Germinal center (tissue), 1 donor: Measurements from ENCODE around the gene BMERB1.
"Not testable (repeated sequence)": the region's sequence is repeated elsewhere in the genome, so short reads cannot be mapped to it uniquely, and the experiment has no call there.

Experiments used
- DNase-seq: peaks from one replicate; pipeline ENCODE4 v3.0.0; 2012; ENCODE audit warnings: mixed read lengths, low spot score

Gene BMERB1

GRCh38 chr16:15523939-15524338 lies 89.6 kb downstream of the BMERB1 start:
- no peak for DNase-seq

- no peak for DNase-seq
Measured at GRCh38 chr16:15524966-15525365, 90.6 kb downstream of the BMERB1 start.

- DNase-seq: no peak
Measured at GRCh38 chr16:15526097-15526496, 91.7 kb downstream of the BMERB1 start.

- DNase-seq: no peak
Measured at GRCh38 chr16:15526731-15527130, 92.3 kb downstream of the BMERB1 start.

- no peak for DNase-seq
Measured at GRCh38 chr16:15529673-15530072, 95.3 kb downstream of the BMERB1 start.

- DNase-seq: no peak
Measured at GRCh38 chr16:15530085-15530484, 95.7 kb downstream of the BMERB1 start.

GRCh38 chr16:15532825-15533224 lies 98.4 kb downstream of the BMERB1 start:
- DNase-seq: no peak

GRCh38 chr16:15533386-15533785 lies 99.0 kb downstream of the BMERB1 start:
- DNase-seq: no peak

- DNase-seq: no peak
Measured at GRCh38 chr16:15535772-15536171, 101.4 kb downstream of the BMERB1 start.

- no peak for DNase-seq
Measured at GRCh38 chr16:15536843-15537242, 102.5 kb downstream of the BMERB1 start.

- DNase-seq: no peak
Measured at GRCh38 chr16:15538507-15538906, 104.1 kb downstream of the BMERB1 start.

GRCh38 chr16:15539197-15539596 lies 104.8 kb downstream of the BMERB1 start:
- no peak for DNase-seq

- DNase-seq: no peak
Measured at GRCh38 chr16:15542261-15542660, 107.9 kb downstream of the BMERB1 start.

- DNase-seq: no peak
Measured at GRCh38 chr16:15542734-15543347, 108.5 kb downstream of the BMERB1 start.

- no peak for DNase-seq
Measured at GRCh38 chr16:15544405-15544804, 110.0 kb downstream of the BMERB1 start.

GRCh38 chr16:15545544-15545943 lies 111.2 kb downstream of the BMERB1 start:
- no peak for DNase-seq

- not testable (repeated sequence) for DNase-seq
Measured at GRCh38 chr16:15547072-15547767, 112.8 kb downstream of the BMERB1 start.

GRCh38 chr16:15547768-15548096 lies 113.3 kb downstream of the BMERB1 start:
- DNase-seq: no peak

- DNase-seq: no peak
Measured at GRCh38 chr16:15548482-15548891, 114.1 kb downstream of the BMERB1 start.

- no peak for DNase-seq
Measured at GRCh38 chr16:15552507-15552906, 118.1 kb downstream of the BMERB1 start.

- DNase-seq: no peak
Measured at GRCh38 chr16:15553313-15554088, 119.1 kb downstream of the BMERB1 start.

GRCh38 chr16:15556130-15556529 lies 121.7 kb downstream of the BMERB1 start:
- DNase-seq: no peak

- no peak for DNase-seq
Measured at GRCh38 chr16:15557258-15557657, 122.9 kb downstream of the BMERB1 start.
